ENCODE data around the gene FBXW9.
"Not testable (repeated sequence)": the region's sequence is repeated elsewhere in the genome, so short reads cannot be mapped to it uniquely, and the experiment has no call there.

Gene FBXW9

GRCh38 chr19:12713304-12713703, 16.9 kb upstream of the FBXW9 start:
- not testable (repeated sequence) for DNase-seq

- DNase-seq: not testable (repeated sequence)
These were observed 15.6 kb upstream of the FBXW9 start for GRCh38 chr19:12712077-12712476.

- no peak for DNase-seq
These were observed 14.8 kb upstream of the FBXW9 start for GRCh38 chr19:12711187-12711586.

- no peak for DNase-seq
These were observed 12.2 kb upstream of the FBXW9 start for GRCh38 chr19:12708641-12709040.

GRCh38 chr19:12706332-12706718, 9.9 kb upstream of the FBXW9 start:
- DNase-seq: no peak

- DNase-seq: no peak
These were observed 9.4 kb upstream of the FBXW9 start for GRCh38 chr19:12705654-12706331.

GRCh38 chr19:12705169-12705568, 8.7 kb upstream of the FBXW9 start:
- no peak for DNase-seq

- DNase-seq: peak; percentile 47 to 52
These were observed 6.6 kb upstream of the FBXW9 start for GRCh38 chr19:12703046-12703445.

GRCh38 chr19:12701596-12702282, 5.3 kb upstream of the FBXW9 start:
- DNase-seq: no peak

GRCh38 chr19:12698138-12698537, 1.7 kb upstream of the FBXW9 start:
- no peak for DNase-seq

- DNase-seq: not testable (repeated sequence)
These were observed 994 bp upstream of the FBXW9 start for GRCh38 chr19:12697425-12697824.

- DNase-seq: no peak
These were observed 450 bp downstream of the FBXW9 start for GRCh38 chr19:12695997-12696365.

GRCh38 chr19:12695514-12695913, 917 bp downstream of the FBXW9 start:
- no peak for DNase-seq

- no peak for DNase-seq
These were observed 1.3 kb downstream of the FBXW9 start for GRCh38 chr19:12695096-12695495.

- no peak for DNase-seq
These were observed 1.8 kb downstream of the FBXW9 start for GRCh38 chr19:12694641-12695040.

- no peak for DNase-seq
These were observed 3.5 kb downstream of the FBXW9 start for GRCh38 chr19:12692960-12693359.

GRCh38 chr19:12689581-12690216, 6.7 kb downstream of the FBXW9 start:
- no peak for DNase-seq

GRCh38 chr19:12689012-12689411, 7.4 kb downstream of the FBXW9 start:
- DNase-seq: no peak

GRCh38 chr19:12687496-12688196, 8.8 kb downstream of the FBXW9 start, which contains the start of gene GNG14:
Gene GNG14 (plus strand): TSS chr19:12687998. CDS start chr19:12688049, 51 bp downstream.
- no peak for DNase-seq

- no peak for DNase-seq
These were observed 10.6 kb downstream of the FBXW9 start for GRCh38 chr19:12685831-12686230.

GRCh38 chr19:12681074-12681987, 15.1 kb downstream of the FBXW9 start, which contains the start of gene DHPS:
Gene DHPS (minus strand): TSS chr19:12681880. CDS start chr19:12681766, 114 bp downstream.
- DNase-seq: peak; percentile 98

- no peak for DNase-seq
These were observed 16.4 kb downstream of the FBXW9 start for GRCh38 chr19:12680034-12680433.

Data from NCI-H446 (cell line).